Cardiac fibroblast (primary cell): ENCODE measurements around the gene DIAPH2.
A peak's percentile ranks its signal among the peaks of the same experiment; 100 is the strongest.

Experiments
- DNase-seq, 2 donors: peaks; one replicate each; pipeline versions ENCODE4 v3.0.0 to v3.0.0-alpha.2; 2010; ENCODE audit warnings: low read depth in 2 of 2
- H3K4me3 ChIP-seq, 2 donors: replicated peaks in 1 of 2; 1 replicate in 1 of 2; 2 replicates in 1 of 2; pipeline ENCODE4 v1.5.1; 2011; ENCODE audit warnings: low read depth in 2 of 2, low read length in 2 of 2, mild to moderate bottlenecking in 2 of 2, moderate library complexity in 1 of 2
- CTCF ChIP-seq: IDR thresholded peaks from one replicate; pipeline ENCODE4 v1.5.1; 2011; ENCODE audit warnings: low read depth, mild to moderate bottlenecking, low read length, inconsistent platforms

DIAPH2 gene

GRCh38 chrX:97168646-97169045 is 484.0 kb downstream of the DIAPH2 start:
- TF ChIP-seq CTCF: no peak
- DNase-seq: no peak
- H3K4me3 ChIP-seq: no peak overlapping the region

- H3K4me3 ChIP-seq: no peak overlapping the region
- TF ChIP-seq CTCF: no peak
- DNase-seq: no peak
Observed at GRCh38 chrX:97175147-97175546, 490.5 kb downstream of the DIAPH2 start.

- no peak for DNase-seq
- H3K4me3 ChIP-seq: no peak overlapping the region
- TF ChIP-seq CTCF: no peak
Observed at GRCh38 chrX:97189668-97190067, 505.0 kb downstream of the DIAPH2 start.

GRCh38 chrX:97199501-97199900 is 514.9 kb downstream of the DIAPH2 start:
- TF ChIP-seq CTCF: no peak
- DNase-seq: peak in 1 of 2 donors; percentile 26

GRCh38 chrX:97200454-97200853 is 515.8 kb downstream of the DIAPH2 start:
- TF ChIP-seq CTCF: no peak
- DNase-seq: no peak
- no peak overlapping the region for H3K4me3 ChIP-seq

More at GRCh38 chrX:97199501-97199900, 514.9 kb downstream of the DIAPH2 start:
- no peak overlapping the region for H3K4me3 ChIP-seq

GRCh38 chrX:97210501-97210900 is 525.9 kb downstream of the DIAPH2 start:
- no peak for TF ChIP-seq CTCF
- no peak overlapping the region for H3K4me3 ChIP-seq
- DNase-seq: no peak

- H3K4me3 ChIP-seq: no peak overlapping the region
- no peak for TF ChIP-seq CTCF
- peak in 1 of 2 donors; percentile 50 for DNase-seq
Observed at GRCh38 chrX:97211070-97211469, 526.4 kb downstream of the DIAPH2 start.
